Raji (cell line): ENCODE data around the gene COPB2.

Experiments used
- POLR2A ChIP-seq: IDR thresholded peaks from 2 replicates; pipeline ENCODE4 v1.6.1; 2011; ENCODE audit warnings: low read depth, low read length, control low read depth; ENCODE audit not compliant: insufficient read depth

Gene COPB2

GRCh38 chr3:139342054-139342453 lies 47.4 kb downstream of the COPB2 start:
- no peak for TF ChIP-seq POLR2A

- no peak for TF ChIP-seq POLR2A
These were observed 48.7 kb downstream of the COPB2 start for GRCh38 chr3:139340784-139341183.

- TF ChIP-seq POLR2A: no peak
These were observed 50.1 kb downstream of the COPB2 start for GRCh38 chr3:139339219-139339906.

GRCh38 chr3:139338405-139338804 lies 51.0 kb downstream of the COPB2 start:
- no peak for TF ChIP-seq POLR2A

GRCh38 chr3:139332092-139332491 lies 57.4 kb downstream of the COPB2 start:
- TF ChIP-seq POLR2A: no peak

GRCh38 chr3:139329364-139329850 lies 60.0 kb downstream of the COPB2 start:
- no peak for TF ChIP-seq POLR2A

- TF ChIP-seq POLR2A: no peak
These were observed 61.1 kb downstream of the COPB2 start for GRCh38 chr3:139328356-139328755.

GRCh38 chr3:139327861-139328260 lies 61.6 kb downstream of the COPB2 start:
- TF ChIP-seq POLR2A: no peak

- no peak for TF ChIP-seq POLR2A
These were observed 62.2 kb downstream of the COPB2 start for GRCh38 chr3:139327231-139327630.

GRCh38 chr3:139326707-139327106 lies 62.7 kb downstream of the COPB2 start:
- no peak for TF ChIP-seq POLR2A

GRCh38 chr3:139326131-139326530 lies 63.3 kb downstream of the COPB2 start:
- no peak for TF ChIP-seq POLR2A

- TF ChIP-seq POLR2A: no peak
These were observed 63.9 kb downstream of the COPB2 start for GRCh38 chr3:139325551-139325950.

- TF ChIP-seq POLR2A: no peak
These were observed 65.0 kb downstream of the COPB2 start for GRCh38 chr3:139324456-139324855.

GRCh38 chr3:139323146-139323545 lies 66.3 kb downstream of the COPB2 start:
- TF ChIP-seq POLR2A: no peak

GRCh38 chr3:139322346-139322745 lies 67.1 kb downstream of the COPB2 start:
- no peak for TF ChIP-seq POLR2A

- TF ChIP-seq POLR2A: no peak
These were observed 68.7 kb downstream of the COPB2 start for GRCh38 chr3:139320551-139321309.

- no peak for TF ChIP-seq POLR2A
These were observed 69.7 kb downstream of the COPB2 start for GRCh38 chr3:139319428-139320402.
